DMS79 (cell line): ENCODE data around the gene ITFG1.
A peak's percentile ranks its signal among the peaks of the same experiment; 100 is the strongest.

Source experiments
- DNase-seq: peaks from one replicate; lab custom pipeline; 2025; lab: John Stamatoyannopoulos, UW

The ITFG1 gene

DNA sequence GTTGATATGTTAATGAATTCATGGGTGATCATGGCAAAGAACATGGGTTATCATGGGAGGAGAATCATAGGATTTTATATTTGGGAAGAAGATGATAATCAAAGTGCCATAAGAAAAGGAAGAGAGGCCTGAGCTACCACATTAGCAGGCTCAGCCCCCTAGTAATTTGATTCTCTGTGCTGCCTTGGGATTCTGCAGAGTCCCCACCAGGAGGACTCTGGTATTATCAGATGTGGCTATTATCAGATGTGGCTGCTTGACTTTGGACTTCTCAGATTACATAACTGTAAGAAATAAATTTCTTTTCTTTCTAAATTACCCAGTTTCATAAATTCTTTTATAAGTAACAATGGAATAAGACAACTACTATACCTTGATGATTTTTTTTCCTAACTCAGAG is 137.6 kb downstream of the ITFG1 start:
- no peak for DNase-seq

DNA sequence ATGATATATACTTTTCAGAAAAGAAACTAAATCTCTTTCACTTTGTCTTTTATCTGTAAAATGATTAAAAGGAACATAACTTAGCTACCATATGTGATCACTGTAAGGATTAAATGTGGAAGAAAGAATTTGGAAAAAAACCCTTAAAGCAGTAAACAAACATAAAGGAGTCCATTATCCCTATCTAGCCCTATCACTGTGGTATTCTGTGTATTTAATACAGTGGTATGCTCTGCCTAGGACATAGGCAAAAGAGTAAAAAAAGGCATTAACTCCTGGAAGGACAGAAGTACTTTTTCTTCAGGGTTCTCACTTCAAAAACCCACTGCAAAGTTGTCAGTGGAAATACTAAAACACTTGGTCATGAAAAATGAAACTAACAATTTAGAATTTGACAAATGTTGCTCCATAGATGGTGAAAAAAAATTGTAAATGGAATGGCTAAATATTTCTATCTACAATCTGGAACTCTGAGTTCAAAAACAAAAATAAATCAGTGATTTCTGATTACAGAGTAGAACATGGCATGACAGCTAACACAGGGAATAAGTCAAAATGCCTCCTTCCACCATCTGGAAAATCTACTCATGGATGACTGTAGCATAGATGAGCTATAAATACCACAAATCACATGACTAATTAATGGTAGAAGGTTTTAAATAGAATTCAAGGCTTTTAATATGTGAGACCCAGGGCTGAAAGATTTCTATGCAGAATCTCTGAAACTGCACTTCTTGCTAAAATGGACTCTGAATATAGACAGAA is 140.1 kb downstream of the ITFG1 start:
- DNase-seq: no peak

DNA sequence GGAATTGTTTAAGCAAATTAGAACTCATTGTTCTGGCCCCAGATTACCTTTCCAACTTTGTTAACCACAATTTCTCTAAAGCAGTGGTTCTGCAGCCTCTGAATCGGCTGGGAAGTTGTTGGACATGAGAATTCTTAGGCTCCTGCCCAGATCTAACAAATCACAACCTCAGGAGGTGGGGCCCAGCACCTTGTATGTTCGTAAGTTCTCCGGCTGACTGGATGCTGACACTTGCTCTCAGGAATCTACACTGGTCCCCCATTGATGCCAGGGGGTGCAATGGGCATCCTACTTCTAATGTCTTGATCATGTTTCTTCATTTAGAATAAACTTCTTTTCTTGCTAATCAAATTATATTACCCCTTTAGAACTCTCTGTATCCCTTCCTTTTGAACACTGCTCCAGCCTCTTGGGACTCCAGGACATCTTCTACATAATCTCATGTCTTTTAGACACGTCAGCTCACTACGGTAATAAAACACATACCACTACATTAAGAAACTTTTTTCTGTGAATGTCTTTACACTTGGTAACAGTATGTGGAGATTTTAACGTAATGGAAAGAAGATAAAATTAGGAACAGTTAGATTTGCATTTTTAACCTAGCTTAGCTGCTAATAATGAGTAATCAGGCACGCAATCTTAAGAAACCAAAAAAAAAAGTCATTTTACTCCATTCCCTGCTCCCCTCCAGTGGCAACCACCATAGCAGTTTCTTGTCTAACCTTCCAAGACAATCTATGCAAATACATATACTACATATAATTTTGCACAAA is 143.2 kb downstream of the ITFG1 start:
- DNase-seq: no peak

DNA sequence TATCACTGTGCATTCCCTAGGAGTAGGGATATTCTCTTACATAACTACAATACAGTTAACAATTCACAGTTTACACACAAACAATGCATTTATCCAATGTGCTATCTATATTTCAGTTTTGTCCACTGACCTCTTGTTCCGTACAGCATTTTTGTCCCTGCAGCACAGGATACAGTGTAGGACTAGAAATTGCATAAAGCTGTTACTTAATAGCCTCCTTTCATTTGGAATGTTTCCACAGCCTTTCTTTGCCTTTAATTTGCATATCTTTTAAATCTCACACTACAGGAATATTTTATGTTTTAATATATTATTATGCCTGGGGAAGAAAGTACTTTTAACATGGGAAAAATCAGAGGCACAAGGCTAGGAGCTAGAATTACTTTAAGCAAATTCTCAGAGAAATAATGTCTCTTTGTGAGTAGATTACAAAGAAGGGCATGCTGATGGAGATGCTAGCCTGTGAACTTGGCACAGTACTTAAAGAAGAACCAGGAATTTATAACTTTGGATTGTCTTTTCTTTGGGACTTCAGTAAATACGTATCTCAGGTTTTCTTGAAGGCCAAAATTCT is 144.3 kb downstream of the ITFG1 start:
- no peak for DNase-seq

DNA sequence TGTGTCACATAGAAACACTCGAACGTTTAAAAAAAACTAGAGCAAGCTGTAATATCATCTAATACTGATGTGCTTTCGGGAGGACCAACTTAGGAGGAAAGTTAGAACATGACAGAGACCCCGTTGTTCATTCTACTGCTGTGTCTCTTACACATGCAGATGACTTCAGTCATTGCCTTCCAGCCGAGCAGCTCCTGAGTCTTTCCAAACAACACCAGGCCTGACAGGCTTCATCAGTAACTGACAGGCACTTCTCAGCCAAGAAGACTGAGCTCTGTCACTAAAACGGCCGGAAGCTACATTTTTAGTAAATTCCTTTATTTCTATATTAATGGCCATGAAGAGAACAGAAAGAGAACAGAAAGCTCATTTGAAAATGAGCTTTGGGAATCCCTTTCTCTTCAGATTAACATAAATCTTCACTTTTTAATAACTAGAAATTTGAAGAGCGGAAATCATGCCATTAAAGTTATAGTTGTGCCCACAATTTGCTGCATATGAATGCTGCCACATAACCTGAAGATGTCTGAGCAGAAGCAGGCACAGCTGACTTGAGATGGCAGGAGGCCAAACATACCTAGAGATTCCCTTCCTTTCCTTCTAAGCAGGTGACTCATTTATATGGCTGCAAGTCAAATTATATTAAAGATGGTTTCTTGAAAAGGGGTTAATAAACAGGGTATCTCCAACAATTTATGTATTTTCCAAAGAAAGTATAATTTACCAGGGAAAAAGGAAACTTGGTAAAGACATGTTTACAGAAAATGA is 148.9 kb downstream of the ITFG1 start:
- peak; percentile 8 for DNase-seq

DNA sequence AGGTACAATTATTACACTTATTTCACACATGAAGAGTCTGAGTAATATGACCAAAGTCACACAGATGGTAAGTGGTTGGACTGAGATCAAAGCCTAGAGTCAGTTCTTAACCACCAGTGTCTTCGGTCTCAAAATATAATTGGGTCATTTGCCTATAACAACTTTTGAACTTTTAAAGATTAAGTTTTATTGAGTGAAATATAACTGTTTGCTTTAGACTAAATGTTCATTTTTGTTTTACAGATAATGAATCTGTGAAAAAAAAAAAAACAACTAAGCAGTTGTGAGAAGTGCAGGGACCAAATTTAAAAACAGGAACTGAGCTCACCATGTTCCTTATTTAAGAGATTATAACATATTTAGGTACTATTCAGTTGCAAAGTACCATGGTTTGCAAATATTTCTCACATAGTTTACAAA is 150.1 kb downstream of the ITFG1 start:
- DNase-seq: no peak

DNA sequence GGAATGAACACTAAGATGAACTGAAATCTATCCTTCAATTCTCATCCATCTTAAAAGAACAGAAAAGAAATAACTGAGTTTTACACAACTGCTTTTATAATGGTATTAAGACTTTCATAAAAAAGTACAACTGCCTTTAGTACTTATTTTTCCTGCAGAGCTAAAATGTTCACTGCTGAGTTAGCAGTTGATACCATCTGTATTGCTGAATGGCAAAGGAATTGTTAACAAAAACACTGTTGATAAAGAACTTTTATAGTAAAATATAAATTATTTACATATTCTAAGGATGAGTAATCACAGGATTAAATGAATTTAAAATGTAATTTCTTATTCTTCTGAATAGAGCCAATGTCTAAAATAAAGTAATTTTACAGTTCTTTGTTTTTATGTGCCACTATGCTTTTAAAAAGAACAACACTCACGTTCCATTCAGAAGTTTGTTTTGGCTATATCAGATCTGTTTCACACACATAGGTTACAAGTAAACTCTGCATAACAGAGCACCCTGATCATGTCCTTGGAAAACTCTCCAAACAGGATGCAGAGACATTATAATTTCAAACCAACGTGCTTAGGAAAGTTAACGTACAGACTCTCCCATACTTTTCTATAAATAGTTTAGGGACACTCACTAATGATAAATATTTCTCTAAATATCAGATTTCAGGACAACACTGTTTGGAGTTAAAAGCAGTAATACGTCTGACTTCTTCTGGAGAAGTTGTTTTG is 151.1 kb downstream of the ITFG1 start:
- DNase-seq: no peak

DNA sequence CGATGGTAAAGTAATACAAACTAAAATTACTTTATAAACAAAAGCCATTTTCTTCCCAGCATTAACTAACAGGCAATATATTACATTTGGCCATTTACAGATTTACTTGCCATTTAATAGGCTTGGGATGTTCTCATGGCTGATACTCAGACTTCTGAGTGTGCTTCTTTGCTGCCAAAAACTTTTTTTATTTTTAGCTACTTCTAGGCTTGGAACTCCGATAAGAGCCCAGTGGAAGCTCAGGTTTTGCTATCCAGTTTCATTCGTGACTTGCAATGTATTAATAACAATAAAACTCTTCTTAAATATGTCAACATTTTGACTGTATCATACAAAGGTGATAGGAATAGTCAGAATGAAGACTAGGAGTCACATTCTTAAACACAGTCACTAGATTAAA is 152.3 kb downstream of the ITFG1 start:
- DNase-seq: no peak

DNA sequence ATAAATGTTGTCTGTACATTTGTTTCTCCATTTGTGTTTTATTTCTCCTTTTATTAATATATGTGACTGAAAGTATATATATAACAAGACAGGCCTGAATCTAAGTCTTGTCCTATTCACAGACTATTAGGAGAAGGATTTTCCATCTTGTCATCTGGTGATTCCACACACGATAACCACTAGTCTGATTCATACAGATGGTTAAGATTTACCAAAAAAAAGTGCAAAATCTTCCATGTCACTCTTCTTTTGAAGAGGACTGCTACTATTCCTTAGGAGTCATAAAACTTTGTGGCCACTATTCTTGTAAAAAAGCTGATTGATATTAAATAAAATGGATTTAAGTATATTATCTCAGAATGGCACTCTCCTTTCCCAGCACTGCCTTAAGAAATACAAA is 156.3 kb downstream of the ITFG1 start:
- no peak for DNase-seq

DNA sequence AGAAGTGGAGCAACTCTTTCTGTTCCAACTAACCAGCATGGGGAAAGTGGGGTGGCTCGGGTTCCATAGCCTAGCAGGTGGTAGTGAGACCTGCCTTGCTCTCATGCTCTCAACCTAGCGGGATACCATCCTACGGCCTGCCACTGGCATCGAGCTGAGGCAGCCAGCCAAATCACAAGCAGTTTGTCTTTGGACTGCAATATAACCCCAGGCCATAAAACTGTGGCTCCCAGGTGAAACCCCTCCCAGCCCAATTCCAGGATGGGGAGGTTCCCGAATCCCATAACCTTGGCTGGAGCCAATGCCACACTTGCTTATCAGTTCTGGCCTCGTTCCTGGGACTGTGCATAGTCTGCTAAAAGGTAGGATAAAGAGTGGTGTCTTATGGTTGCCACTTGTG is 161.3 kb downstream of the ITFG1 start:
- no peak for DNase-seq

DNA sequence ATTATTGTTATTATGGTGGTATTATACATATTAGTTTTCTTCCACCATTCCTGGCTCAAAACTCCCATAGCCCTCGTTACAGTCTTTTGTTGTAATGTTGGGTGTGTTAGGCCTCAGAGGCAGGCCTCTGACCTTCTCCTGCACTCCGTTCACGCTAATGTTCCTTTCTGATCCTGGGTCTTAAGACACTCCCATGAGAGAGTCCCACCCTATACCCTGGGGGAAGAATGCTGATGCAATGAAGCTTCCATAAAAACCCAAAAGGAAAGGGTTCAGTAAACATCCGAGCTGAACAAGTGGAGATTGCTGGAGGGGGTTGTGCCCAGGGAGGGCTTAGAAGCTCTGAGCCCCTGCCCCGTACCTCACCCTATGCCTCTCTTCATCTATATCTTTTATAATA is 175.9 kb downstream of the ITFG1 start:
- no peak for DNase-seq

DNA sequence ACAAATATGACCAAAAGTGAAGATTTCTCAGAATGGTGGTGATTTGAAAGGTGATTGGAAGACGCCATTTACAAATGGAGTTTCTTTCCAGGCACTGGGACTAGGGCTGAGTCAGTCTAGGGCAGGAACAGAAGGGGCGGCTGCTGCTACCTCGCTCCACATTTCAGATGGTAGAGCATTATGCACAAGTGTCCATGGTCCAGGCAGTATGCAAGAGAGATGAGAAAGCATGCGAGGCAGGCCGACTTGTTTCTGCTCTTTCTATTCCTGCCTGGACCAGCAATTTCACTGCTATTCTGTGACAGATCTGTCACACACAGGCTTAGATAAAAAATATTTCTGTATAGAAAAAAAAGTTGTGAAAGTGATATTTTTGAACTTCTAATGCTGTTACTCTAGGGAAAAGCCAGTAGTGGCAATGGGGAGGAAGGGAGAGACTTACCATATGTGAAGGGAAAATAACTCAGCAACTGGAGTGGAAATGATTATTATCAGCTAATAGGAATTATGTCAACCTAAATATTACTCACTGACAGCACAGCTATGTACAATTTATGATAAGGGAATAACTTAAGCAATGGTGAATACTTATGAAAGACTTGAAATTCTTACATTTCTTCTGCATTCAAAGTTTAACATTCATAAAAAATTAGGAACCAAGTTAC is 182.4 kb downstream of the ITFG1 start:
- no peak for DNase-seq

DNA sequence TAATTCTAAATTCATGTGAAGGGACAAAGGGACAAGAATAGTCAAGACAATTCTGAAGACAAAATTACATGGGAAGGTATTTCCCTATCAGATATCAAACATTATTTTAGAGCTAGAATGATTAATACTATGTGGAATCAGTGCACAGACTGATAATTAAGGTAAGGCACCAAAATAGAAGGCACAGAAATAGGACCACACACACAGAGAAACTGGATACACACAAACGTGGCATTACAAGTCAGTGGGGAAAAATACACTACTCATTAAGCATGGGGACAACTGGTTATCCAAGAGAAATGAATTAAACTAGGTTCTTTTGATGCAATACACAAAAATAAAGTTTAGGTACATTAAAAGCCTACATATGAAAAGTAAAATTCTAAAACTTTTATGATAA is 184.3 kb downstream of the ITFG1 start:
- DNase-seq: no peak

DNA sequence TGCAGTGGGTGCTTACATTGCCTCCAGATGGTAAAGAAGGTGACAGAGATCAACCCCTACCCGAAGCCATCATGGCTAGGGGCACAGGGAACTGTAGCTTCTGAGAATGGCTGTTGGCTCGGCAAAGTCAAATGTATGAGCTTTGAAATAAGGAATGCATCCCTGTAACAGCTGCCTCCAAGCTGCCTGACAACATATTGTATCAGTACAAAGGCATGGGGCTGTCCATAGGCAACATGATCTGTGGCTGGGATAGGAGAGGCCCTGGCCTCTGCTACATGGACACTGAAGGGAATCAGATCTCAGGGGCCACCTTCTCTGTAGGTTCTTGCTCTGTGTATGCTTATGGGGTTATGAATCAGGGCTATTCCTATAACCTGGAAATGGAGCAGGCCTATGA is 197.9 kb downstream of the ITFG1 start:
- DNase-seq: no peak

DNA sequence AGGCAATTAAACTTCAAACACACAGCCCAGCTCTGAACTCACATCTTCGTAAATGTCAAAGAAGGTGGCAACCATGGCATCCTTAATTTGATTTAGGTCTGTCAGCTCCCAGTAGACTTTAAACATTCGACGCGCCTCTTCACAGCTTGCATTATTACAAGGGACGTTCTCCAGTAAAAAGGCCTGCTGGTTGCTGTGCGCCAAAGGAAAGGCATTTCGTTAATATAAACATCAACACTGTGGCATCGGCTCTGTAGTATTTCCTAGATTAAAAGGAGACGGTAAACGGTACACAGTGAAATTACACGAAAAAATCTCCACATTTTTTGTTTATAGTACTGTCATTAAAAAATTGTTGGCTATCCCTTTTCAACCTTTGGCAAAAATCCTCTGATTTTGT is 200.4 kb downstream of the ITFG1 start:
- no peak for DNase-seq

DNA sequence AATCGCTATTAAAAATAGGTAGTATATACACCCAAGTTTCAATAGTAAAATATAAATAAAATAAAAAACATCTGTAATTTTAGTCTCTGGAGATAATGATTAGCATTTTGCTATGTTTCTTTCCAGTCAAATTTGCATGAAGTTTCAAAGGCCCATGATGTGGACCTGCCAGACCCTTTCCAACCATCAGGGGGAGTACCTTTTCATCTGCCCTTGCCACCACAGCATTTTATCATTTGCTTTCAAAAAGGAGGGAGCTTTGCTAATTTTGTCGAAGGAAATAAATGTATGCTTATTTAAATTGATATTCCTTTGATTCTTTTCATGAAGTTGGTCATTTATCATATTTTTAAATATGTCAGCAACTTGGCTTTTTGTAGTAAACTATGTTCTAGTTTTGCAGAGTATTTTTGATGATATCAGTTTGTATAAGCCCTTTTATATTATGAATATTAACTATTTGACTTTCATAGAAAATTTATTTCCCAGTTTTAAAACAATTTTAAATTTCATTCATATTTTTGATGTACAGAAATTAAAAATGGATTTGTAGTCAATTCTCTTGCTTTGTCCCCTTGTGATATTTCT is 201.9 kb downstream of the ITFG1 start:
- no peak for DNase-seq

DNA sequence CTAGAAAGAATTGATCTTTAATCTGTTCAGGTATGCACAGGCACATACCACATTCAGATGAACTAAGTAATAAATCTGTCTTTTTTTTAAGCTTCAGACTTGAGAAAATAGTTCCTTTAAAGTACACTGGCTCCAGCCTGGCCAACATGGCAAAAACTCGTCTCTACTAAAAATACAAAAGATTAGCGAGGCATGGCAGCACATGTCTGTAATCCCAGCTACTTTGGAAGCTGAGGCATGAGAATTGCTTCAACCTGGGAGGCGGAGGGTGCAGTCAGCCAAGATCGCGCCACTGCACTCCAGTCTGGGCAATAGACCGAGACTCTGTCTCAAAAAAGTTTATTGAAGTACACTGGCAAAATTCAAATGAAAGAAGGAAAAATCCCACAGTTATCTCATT is 206.1 kb downstream of the ITFG1 start:
- DNase-seq: no peak

DNA sequence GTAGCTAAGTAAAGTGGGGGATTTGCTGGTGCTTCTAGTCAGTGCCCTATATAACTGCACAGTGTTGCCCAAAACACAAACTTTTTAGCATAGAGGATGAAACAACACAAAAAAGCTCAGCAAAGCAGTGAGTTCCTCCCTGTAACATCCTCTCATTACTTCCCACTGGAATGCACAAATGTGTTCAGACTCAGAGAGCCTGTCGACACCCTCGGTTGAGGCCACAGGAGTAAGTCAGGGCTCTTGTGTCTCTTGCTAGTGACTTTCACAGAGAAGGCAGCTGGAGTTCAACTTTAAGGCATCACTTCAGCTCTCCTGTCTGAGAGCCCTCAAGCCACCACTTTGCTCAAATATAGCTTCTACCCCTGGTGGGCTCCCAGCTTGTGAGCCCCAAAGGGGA is 209.9 kb downstream of the ITFG1 start:
- DNase-seq: no peak

DNA sequence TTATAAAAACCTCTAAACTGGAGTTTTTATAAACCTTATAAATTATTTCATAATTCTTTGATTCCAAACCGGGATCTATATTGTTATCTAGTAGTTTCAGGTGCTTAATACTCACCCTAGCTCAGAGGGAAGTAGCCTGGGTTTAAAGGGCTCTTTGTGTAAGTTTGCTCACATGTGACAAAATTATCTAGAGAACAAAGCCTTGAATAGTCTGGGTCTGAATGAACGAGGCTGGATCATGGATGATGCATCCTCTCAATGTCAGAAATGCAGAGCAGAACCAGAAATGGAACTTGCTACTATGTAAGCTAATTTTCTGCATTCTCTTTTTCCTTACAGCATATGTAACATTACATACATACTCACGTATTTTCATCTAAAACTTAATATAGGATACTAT is 213.2 kb downstream of the ITFG1 start:
- no peak for DNase-seq

DNA sequence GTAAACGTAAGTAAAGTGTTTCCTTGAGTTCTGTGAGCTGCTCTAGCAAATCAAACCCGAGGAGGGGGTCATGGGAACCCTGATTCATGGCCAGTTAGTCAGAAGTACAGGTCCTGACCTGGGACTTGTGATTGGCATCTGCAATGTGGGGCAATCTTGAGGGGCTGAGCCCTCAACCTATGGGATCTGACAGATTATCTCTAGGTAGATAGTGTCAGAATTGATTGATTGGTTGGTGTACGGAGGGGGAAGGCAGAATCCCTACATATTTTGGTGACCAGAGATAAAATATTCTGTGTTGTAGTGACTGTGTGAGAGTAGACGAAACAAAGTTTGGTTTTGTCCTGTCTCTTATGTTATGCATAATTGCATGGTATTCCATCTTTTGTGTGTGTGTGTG is 216.7 kb downstream of the ITFG1 start:
- DNase-seq: no peak

DNA sequence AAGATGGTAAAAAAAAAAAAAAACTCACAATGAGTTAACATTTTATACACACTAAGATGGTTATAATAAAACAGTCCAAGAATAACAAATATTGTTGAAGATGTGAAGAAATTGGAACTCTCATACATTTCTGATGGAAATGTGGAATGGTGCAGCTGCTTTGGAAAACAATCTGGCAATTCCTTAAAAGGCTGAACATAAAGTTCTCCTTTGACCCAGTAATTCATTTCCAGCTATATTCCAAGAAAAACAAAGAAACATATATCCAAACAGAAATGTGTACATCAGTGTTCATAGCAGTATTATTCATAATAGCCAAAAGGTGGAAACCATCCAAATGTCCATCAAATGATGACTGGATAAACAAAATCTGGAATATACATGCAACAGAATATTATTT is 219.8 kb downstream of the ITFG1 start:
- DNase-seq: no peak
